Measurements from ENCODE around the gene GALNT1. TPM values are rescaled to one million over a fixed set of nuclear protein-coding genes. Genes with fewer than 3 reads are reported as not detected.

The GALNT1 gene
- total RNA-seq, 2 experiments from 2014 or later = 36.2 to 42.7 TPM

GRCh38 chr18:35589546-35589945 is 8.0 kb downstream of the GALNT1 start:
- Mint-ChIP-seq H3K9me3 (ENCODE audit: low read depth) (peaks cover 18% of the 10 kb centered on the region), H3K4me1 (peaks cover 8% of the 10 kb centered on the region), H3K4me3 (no peak overlapping the region), H3K36me3 (peaks cover 37% of the 10 kb centered on the region), H3K27me3 (no peaks in the 10 kb centered on the region), H3K27ac (no peak overlapping the region)
- DNase-seq (no peak), ATAC-seq (no peak)
- CTCF ChIA-PET = no interaction called here

DNA sequence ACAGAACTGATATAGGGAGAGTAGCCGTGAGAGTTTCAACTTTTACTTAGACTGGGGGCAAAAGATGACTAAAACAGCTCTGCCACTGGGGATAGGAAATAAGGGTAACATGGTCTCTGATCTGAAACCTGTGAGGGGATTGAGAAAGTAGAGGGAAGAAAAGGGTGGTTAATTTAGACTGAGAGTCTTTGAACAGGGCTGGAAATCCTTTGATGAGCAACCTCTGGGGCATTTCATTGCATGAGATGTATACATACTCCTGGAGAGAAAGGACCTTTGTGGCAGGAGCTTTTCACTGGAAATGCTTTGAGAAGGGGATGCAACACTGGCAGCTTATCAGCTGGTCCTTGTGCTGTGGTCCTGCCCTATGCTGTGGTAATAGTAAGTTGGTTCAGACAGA is 9.4 kb downstream of the GALNT1 start:
- no peaks in the 10 kb centered on the region for H3K27me3 Mint-ChIP-seq
- H3K4me1 Mint-ChIP-seq = peaks cover 8% of the 10 kb centered on the region
- H3K4me3 Mint-ChIP-seq = no peak overlapping the region
- DNase-seq (no peak), ATAC-seq (no peak)
- CTCF ChIA-PET = interaction anchor here (1.2 kb wide), 1 partner anchor 205 kb away, joined by 3 read pairs; no protein-coding TSS in a partner anchor
- H3K9me3 Mint-ChIP-seq (ENCODE audit: low read depth) = peaks cover 15% of the 10 kb centered on the region
- H3K36me3 Mint-ChIP-seq = peaks cover 27% of the 10 kb centered on the region
- H3K27ac Mint-ChIP-seq = no peak overlapping the region

GRCh38 chr18:35592298-35592697 is 10.8 kb downstream of the GALNT1 start:
- CTCF ChIA-PET = no interaction called here
- no peak for ATAC-seq
- Mint-ChIP-seq H3K27ac (no peak overlapping the region), H3K36me3 (peaks cover 18% of the 10 kb centered on the region), H3K9me3 (ENCODE audit: low read depth) (peaks cover 10% of the 10 kb centered on the region), H3K4me1 (peaks cover 7% of the 10 kb centered on the region), H3K27me3 (no peaks in the 10 kb centered on the region), H3K4me3 (no peak overlapping the region)
- no peak for DNase-seq

DNA sequence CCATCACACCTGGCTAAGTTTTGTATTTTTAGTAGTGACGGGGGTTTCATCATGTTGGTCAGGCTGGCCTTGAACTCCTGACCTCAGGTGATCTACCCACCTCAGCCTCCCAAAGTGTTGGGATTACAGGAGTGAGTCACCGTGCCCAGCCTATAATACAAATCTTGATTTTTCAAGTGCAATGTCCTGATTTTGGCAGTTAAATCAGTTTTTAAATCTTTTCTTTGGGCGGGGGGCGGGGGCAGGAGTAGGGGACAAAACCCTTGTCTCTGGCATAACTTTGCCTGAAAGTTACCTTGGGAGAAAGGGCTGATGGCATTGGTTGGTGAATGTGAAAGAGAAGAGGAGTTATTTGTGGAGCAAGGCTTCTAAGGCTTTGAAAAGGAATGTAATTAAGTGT is 12.3 kb downstream of the GALNT1 start:
- Mint-ChIP-seq H3K27me3 (no peaks in the 10 kb centered on the region), H3K4me3 (no peak overlapping the region), H3K9me3 (ENCODE audit: low read depth) (no peaks in the 10 kb centered on the region), H3K36me3 (peaks cover 13% of the 10 kb centered on the region), H3K4me1 (peaks cover 2% of the 10 kb centered on the region), H3K27ac (no peak overlapping the region)
- DNase-seq (no peak), ATAC-seq (no peak)
- CTCF ChIA-PET = no interaction called here

GRCh38 chr18:35597758-35598157 is 16.2 kb downstream of the GALNT1 start:
- ATAC-seq (no peak), DNase-seq (no peak)
- Mint-ChIP-seq H3K4me1 (no peaks in the 10 kb centered on the region), H3K4me3 (no peak overlapping the region), H3K36me3 (peaks cover 33% of the 10 kb centered on the region), H3K27me3 (no peaks in the 10 kb centered on the region), H3K9me3 (ENCODE audit: low read depth) (peaks cover 16% of the 10 kb centered on the region), H3K27ac (no peak overlapping the region)
- CTCF ChIA-PET = no interaction called here

DNA sequence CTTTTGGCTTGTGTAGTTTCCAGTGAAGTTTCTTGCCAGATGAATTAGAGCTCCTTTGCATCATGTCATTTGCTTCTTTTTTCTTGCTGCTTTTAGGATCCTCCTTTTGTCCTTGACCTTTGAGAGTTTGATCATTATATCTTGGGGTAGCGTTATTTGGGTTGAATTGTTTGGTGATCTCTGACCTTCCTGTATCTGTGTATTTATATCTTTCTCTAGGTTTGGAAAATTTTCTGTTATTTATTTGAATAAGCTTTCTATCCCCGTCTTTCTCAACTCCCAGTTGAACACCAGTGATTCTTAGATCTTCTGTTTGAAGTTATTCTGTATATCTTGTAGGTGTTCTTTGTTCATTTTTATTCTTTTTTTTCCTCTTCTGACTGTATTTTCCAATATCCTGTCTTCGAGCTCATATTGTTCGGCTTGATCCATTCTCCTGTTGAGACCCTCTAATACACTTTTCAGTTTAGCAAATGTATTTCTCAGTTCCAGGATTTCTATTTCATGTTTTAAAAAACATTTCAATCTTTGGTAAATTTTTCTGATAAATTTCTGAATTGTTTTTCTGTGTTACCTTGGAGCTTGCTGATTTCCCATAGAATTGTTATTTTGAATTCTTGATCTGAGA is 20.8 kb downstream of the GALNT1 start:
- H3K27me3 Mint-ChIP-seq = no peaks in the 10 kb centered on the region
- H3K4me3 Mint-ChIP-seq = no peak overlapping the region
- CTCF ChIA-PET = no interaction called here
- DNase-seq (no peak), ATAC-seq (no peak)
- H3K27ac Mint-ChIP-seq = no peak overlapping the region
- peaks cover 5% of the 10 kb centered on the region for H3K4me1 Mint-ChIP-seq
- peaks cover 49% of the 10 kb centered on the region for H3K36me3 Mint-ChIP-seq
- peaks cover 24% of the 10 kb centered on the region for H3K9me3 Mint-ChIP-seq (ENCODE audit: low read depth)

GRCh38 chr18:35603008-35603407 is 21.5 kb downstream of the GALNT1 start:
- no peak overlapping the region for H3K4me3 Mint-ChIP-seq
- CTCF ChIA-PET = no interaction called here
- no peak overlapping the region for H3K27ac Mint-ChIP-seq
- ATAC-seq (no peak), DNase-seq (no peak)
- H3K9me3 Mint-ChIP-seq (ENCODE audit: low read depth) = peaks cover 24% of the 10 kb centered on the region
- peaks cover 5% of the 10 kb centered on the region for H3K4me1 Mint-ChIP-seq
- no peaks in the 10 kb centered on the region for H3K27me3 Mint-ChIP-seq
- H3K36me3 Mint-ChIP-seq = peaks cover 49% of the 10 kb centered on the region

DNA sequence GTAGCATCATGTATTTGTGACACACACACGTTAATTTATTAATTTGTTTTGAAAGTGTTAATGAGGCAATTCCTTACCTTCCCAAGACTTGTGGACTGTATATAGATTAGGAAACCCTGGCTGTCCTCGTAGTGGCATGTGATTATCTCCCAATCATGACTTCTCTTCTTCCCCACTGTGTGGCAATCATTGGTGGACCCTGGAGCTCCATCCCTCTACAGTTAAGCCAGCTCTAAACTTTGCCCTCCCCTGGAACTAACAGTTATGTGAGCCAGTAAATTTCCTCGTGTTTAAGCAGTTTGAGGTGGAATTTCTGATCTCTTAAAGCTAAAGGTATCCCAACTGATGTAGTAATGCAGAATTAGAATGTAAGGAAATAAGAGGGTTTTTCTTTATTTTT is 22.0 kb downstream of the GALNT1 start:
- Mint-ChIP-seq H3K27ac (no peak overlapping the region), H3K36me3 (peaks cover 45% of the 10 kb centered on the region), H3K4me3 (no peak overlapping the region), H3K27me3 (no peaks in the 10 kb centered on the region), H3K9me3 (ENCODE audit: low read depth) (peaks cover 24% of the 10 kb centered on the region), H3K4me1 (peaks cover 5% of the 10 kb centered on the region)
- CTCF ChIA-PET = no interaction called here
- ATAC-seq = no peak
- DNase-seq = no peak

GRCh38 chr18:35604369-35604768 is 22.8 kb downstream of the GALNT1 start:
- Mint-ChIP-seq H3K27ac (no peak overlapping the region), H3K36me3 (peaks cover 42% of the 10 kb centered on the region), H3K4me1 (peaks cover 5% of the 10 kb centered on the region), H3K9me3 (ENCODE audit: low read depth) (peaks cover 24% of the 10 kb centered on the region), H3K4me3 (no peak overlapping the region), H3K27me3 (no peaks in the 10 kb centered on the region)
- CTCF ChIA-PET = no interaction called here
- ATAC-seq (no peak), DNase-seq (no peak)

GRCh38 chr18:35605686-35606417 is 24.3 kb downstream of the GALNT1 start:
- no peaks in the 10 kb centered on the region for H3K27me3 Mint-ChIP-seq
- no peak for ATAC-seq
- CTCF ChIA-PET = no interaction called here
- peaks cover 20% of the 10 kb centered on the region for H3K9me3 Mint-ChIP-seq (ENCODE audit: low read depth)
- no peak overlapping the region for H3K4me3 Mint-ChIP-seq
- peaks cover 5% of the 10 kb centered on the region for H3K4me1 Mint-ChIP-seq
- no peak for DNase-seq
- H3K27ac Mint-ChIP-seq = no peak overlapping the region
- H3K36me3 Mint-ChIP-seq = peaks cover 33% of the 10 kb centered on the region

GRCh38 chr18:35609236-35609635 is 27.7 kb downstream of the GALNT1 start:
- no peak for ATAC-seq
- H3K4me3 Mint-ChIP-seq = no peak overlapping the region
- CTCF ChIA-PET = no interaction called here
- peaks cover 6% of the 10 kb centered on the region for H3K36me3 Mint-ChIP-seq
- peaks cover 5% of the 10 kb centered on the region for H3K4me1 Mint-ChIP-seq
- no peak for DNase-seq
- H3K27me3 Mint-ChIP-seq = no peaks in the 10 kb centered on the region
- H3K9me3 Mint-ChIP-seq (ENCODE audit: low read depth) = peaks cover under 1% of the 10 kb centered on the region
- no peak overlapping the region for H3K27ac Mint-ChIP-seq

GRCh38 chr18:35610089-35610488 is 28.5 kb downstream of the GALNT1 start:
- H3K4me3 Mint-ChIP-seq = no peak overlapping the region
- H3K27ac Mint-ChIP-seq = no peak overlapping the region
- H3K4me1 Mint-ChIP-seq = peaks cover 5% of the 10 kb centered on the region
- DNase-seq (no peak), ATAC-seq (no peak)
- peaks cover 1% of the 10 kb centered on the region for H3K36me3 Mint-ChIP-seq
- H3K27me3 Mint-ChIP-seq = no peaks in the 10 kb centered on the region
- CTCF ChIA-PET = no interaction called here
- H3K9me3 Mint-ChIP-seq (ENCODE audit: low read depth) = no peaks in the 10 kb centered on the region

DNA sequence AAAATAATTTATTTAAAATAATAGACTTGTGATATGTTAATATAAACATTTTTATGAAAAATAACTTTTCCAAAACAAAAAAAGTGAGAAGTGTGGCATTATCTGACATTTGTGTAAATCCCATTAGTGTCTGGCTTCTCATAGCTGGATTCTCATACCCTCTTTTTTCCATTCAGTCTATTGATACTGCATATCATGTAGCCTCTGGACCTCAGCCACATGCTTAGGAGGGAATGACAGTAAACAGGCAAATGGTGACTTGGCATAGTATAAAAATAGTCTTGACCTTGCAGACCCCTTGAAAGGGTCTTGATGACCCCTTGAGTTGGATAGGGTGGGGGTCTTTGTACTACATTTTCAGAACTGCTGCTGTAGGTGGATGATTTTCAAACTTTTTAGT is 29.2 kb downstream of the GALNT1 start:
- Mint-ChIP-seq H3K27me3 (no peaks in the 10 kb centered on the region), H3K27ac (no peak overlapping the region), H3K9me3 (ENCODE audit: low read depth) (no peaks in the 10 kb centered on the region), H3K4me1 (peaks cover 8% of the 10 kb centered on the region), H3K4me3 (no peak overlapping the region), H3K36me3 (peaks cover 1% of the 10 kb centered on the region)
- CTCF ChIA-PET = no interaction called here
- DNase-seq (no peak), ATAC-seq (no peak)

DNA sequence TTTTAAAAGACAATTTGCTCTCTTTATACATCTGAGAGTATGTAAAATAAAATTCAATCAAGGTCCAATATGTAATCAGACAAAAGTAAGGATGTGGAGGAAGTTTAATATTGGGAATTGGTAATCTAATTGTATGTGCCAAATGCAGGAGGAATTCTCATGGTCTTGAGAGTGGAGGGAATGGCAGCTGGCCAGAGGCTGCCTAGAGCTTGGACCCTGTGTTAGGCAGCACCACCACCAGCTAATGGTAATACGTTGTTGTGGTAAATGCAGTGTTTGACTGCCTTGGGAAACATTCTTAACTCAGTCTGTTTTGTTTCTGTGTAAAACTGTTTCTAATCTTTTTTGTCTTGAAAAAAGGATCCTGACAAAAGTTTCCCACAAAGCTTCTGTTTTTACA is 30.0 kb downstream of the GALNT1 start:
- no peaks in the 10 kb centered on the region for H3K9me3 Mint-ChIP-seq (ENCODE audit: low read depth)
- CTCF ChIA-PET = no interaction called here
- ATAC-seq (no peak), DNase-seq (no peak)
- peaks cover 1% of the 10 kb centered on the region for H3K36me3 Mint-ChIP-seq
- no peaks in the 10 kb centered on the region for H3K27me3 Mint-ChIP-seq
- H3K4me3 Mint-ChIP-seq = no peak overlapping the region
- peaks cover 4% of the 10 kb centered on the region for H3K4me1 Mint-ChIP-seq
- H3K27ac Mint-ChIP-seq = no peak overlapping the region

Measured in activated CD8-positive, alpha-beta memory T cell treated with anti-CD3 and anti-CD28 coated beads, Interleukin-2, amount 10 ng/mL, durations not matched to agents 7 days and 5 days (primary cell).